Upper lobe of right lung (tissue), 1 donor: ENCODE results near the gene LRRC27. TPM values are rescaled to one million over a fixed set of nuclear protein-coding genes. Genes with fewer than 3 reads are reported as not detected.

Experiments
- ATAC-seq: fragments of 200-7000 bp; cut with Tn5 transposase; one replicate; pipeline ENCODE4 v1.9.1; 2020; ENCODE audit warnings: mild to moderate bottlenecking, moderate library complexity
- DNase-seq: peaks from one replicate; pipeline ENCODE4 v3.0.0-alpha.2; 2020
- H3K27ac ChIP-seq: fragments of 200-600 bp; one replicate; pipeline ENCODE4 v1.8.0; 2022
- H3K27me3 ChIP-seq: fragments of 200-600 bp; one replicate; pipeline ENCODE4 v1.8.0; 2022; ENCODE audit warnings: mild to moderate bottlenecking
- H3K36me3 ChIP-seq: fragments of 200-600 bp; one replicate; pipeline ENCODE4 v1.8.0; 2022
- H3K4me1 ChIP-seq: fragments of 200-600 bp; one replicate; pipeline ENCODE4 v1.8.0; 2022
- H3K4me3 ChIP-seq: fragments of 200-600 bp; one replicate; pipeline ENCODE4 v1.8.0; 2022; ENCODE audit warnings: mild to moderate bottlenecking
- H3K9me3 ChIP-seq: fragments of 200-600 bp; one replicate; pipeline ENCODE4 v1.8.0; 2022
- intact Hi-C: fragments of 100-400 bp; cut with DNase I; formaldehyde crosslinking; loops from one replicate; pipeline ENCODE4 v1.11.0; 2022
- total RNA-seq: library from RNA; stranded (reverse); fragmentation: NEBNext Ultra II Directional; extraction: Animal tissue kit (Norgen Biotek cat#: 25700); gene quantifications from one replicate; pipeline ENCODE4 v1.2.1, GENCODE V29; 2021
- TF ChIP-seq, protein P1 (sequence below): fragments of 200-600 bp; IDR thresholded peaks from one replicate; pipeline ENCODE4 v1.8.0; 2022; ENCODE audit warnings: antibody characterized with exemption
- donor health status: DM: no; HTN: yes; CAD: no; lungs with severe emphysema.

Gene LRRC27
- total RNA-seq, 1 donor from 2014 or later = 6.3 TPM

DNA sequence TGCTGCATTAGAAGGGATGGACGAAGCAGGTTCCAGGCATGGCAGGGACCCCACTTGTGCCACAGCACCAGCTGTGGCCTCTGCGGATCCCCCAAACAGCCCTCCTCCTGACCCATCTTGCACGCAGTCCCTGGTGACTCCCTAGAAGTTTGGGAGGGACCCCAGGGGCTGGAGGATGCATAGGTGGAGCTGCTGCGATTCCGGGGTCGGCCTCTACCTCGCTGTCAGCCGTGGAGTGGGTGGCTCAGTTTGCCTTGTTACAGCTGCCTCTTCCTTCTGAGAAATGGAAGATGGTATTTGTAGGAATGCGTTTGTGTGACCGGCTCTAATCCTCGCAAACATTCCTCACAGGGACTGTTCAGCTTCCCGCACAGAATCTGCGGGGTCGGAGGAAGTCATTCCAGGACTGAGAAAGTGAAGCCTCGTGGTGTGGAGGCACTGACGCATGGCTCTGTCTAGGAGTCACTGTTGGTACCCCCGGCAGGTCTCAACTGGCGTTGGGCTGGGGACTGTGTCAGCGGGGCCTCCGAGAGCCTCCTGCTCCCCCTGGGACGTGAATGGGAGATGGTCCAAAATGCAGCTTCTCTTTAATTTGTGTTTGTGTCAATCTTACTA is 82.5 kb downstream of the LRRC27 start:
- no peaks in the 10 kb centered on the region for H3K9me3 ChIP-seq
- no peak overlapping the region for H3K27ac ChIP-seq
- H3K27me3 ChIP-seq = no peaks in the 10 kb centered on the region
- peaks cover 51% of the 10 kb centered on the region for H3K4me1 ChIP-seq
- no peaks in the 10 kb centered on the region for H3K36me3 ChIP-seq
- ATAC-seq (no peak), DNase-seq (no peak)
- no peak overlapping the region for H3K4me3 ChIP-seq
- TF ChIP-seq, protein P1, sequence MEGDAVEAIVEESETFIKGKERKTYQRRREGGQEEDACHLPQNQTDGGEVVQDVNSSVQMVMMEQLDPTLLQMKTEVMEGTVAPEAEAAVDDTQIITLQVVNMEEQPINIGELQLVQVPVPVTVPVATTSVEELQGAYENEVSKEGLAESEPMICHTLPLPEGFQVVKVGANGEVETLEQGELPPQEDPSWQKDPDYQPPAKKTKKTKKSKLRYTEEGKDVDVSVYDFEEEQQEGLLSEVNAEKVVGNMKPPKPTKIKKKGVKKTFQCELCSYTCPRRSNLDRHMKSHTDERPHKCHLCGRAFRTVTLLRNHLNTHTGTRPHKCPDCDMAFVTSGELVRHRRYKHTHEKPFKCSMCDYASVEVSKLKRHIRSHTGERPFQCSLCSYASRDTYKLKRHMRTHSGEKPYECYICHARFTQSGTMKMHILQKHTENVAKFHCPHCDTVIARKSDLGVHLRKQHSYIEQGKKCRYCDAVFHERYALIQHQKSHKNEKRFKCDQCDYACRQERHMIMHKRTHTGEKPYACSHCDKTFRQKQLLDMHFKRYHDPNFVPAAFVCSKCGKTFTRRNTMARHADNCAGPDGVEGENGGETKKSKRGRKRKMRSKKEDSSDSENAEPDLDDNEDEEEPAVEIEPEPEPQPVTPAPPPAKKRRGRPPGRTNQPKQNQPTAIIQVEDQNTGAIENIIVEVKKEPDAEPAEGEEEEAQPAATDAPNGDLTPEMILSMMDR = no peak
- intact Hi-C loops = no loop called here

DNA sequence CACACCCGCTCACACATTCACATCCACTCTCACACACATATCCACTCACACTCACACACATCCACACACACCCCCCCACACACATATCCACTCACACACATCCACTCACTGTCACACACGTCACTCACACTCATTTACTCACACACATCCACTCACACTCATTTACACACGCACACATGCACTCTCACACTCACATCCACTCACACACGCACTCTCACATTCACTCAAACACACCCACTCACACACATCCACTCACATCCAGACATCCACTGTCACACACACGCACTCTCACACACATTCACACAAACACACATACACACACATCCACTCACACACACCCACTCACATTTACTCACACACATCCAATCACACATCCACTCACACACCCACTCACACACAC is 83.3 kb downstream of the LRRC27 start:
- no peaks in the 10 kb centered on the region for H3K27me3 ChIP-seq
- ATAC-seq (no peak), DNase-seq (no peak)
- intact Hi-C loops = no loop called here
- TF ChIP-seq, protein P1 = no peak
- H3K36me3 ChIP-seq = no peaks in the 10 kb centered on the region
- no peak overlapping the region for H3K27ac ChIP-seq
- H3K9me3 ChIP-seq = no peaks in the 10 kb centered on the region
- H3K4me1 ChIP-seq = peaks cover 57% of the 10 kb centered on the region
- no peak overlapping the region for H3K4me3 ChIP-seq

DNA sequence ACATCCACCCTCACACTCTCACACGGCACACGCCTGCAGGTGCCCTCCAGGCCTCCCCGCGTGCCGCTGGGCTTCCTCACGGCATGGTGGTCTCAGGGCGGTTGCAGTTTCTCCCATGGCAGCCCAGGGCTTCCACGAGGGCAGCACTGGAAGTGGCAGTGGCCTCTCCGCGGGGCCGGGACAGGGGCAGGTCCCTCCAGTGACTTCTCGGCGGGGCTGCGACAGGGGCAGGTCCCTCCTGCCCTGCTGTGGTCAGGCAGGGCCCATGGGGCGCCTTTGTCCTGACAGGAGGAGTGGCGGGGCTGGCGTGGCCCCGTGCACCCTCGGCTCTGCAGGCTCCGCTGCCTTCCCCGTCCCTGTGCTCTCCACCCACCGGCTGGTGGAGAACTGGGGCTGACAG is 84.0 kb downstream of the LRRC27 start:
- peaks cover 59% of the 10 kb centered on the region for H3K4me1 ChIP-seq
- no peaks in the 10 kb centered on the region for H3K27me3 ChIP-seq
- intact Hi-C loops = no loop called here
- no peaks in the 10 kb centered on the region for H3K36me3 ChIP-seq
- H3K27ac ChIP-seq = no peak overlapping the region
- no peak for DNase-seq
- TF ChIP-seq, protein P1 = no peak
- no peak for ATAC-seq
- no peaks in the 10 kb centered on the region for H3K9me3 ChIP-seq
- no peak overlapping the region for H3K4me3 ChIP-seq

DNA sequence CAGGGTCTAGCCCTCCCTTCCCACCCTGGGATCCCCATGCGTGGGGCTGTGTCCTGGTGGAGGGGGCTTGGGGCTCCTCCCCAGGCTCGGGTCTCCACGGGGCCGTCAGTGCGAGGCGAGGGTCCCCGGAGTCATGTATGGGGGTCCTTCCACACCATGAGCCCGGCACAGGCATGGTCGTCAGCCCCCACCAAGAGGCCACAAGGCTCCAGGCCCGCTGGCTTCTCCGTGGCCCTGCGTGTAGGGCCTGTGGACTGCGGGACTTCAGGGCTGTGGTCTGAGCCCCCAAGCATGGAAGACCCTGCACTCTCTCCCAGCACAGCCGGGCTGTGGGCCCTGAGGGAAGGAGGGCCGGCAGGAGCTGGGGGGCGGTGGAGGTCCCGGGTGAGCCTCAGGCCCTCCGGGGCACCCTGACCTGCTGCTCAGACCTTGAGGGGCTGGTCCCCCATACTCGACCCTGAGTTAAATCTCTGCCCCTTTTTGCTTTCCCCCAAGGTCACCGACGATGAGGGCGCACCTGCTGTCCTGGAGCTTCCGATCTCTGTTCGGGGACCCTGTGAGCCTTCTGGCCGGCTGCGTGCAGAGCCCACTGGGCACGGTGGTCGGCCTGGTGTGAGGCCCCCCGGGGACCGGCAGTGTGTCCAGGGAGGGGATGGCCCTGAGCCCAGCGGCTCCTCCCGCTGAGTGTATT is 84.7 kb downstream of the LRRC27 start:
- Histone ChIP-seq H3K27ac (peak overlapping the region; percentile 94), H3K9me3 (no peaks in the 10 kb centered on the region), H3K36me3 (no peaks in the 10 kb centered on the region), H3K27me3 (no peaks in the 10 kb centered on the region), H3K4me1 (peaks cover 59% of the 10 kb centered on the region), H3K4me3 (no peak overlapping the region)
- ATAC-seq (no peak), DNase-seq (no peak)
- intact Hi-C loops = no loop called here
- TF ChIP-seq, protein P1 = no peak

DNA sequence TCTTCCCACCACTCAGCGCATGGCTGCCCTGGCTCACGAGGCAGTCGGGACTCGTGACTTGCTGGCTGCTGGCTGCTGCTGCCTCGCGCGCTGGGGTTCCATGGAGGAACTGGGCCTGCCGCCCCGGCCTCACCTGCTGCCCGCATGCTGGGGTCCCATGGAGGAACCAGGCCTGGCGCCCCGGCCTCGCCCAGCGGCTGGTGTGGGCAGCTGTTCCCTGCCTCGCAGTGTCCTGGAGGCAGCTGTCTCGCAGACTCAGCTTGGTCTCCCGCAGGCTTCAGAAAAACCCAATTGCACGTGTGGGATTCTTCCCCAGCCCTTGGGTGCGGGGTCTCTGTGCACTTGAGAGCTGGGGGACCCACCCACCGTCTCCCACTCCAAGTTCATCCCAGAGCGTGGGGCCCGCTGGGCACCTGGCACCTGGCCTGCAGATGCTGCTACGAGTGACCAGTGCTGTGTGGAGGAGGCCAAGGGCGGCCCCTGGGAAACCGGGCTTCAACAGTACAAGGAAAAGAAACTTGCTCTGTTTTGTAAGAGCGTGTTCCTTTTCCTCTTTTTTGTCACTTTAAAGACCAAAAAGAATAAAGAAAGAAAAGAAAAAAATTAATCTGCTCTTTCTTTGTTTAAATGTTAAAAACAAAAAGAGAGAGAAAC is 85.4 kb downstream of the LRRC27 start:
- intact Hi-C loops = no loop called here
- Histone ChIP-seq H3K27me3 (no peaks in the 10 kb centered on the region), H3K27ac (peak overlapping the region; percentile 94), H3K4me1 (peaks cover 59% of the 10 kb centered on the region), H3K36me3 (no peaks in the 10 kb centered on the region), H3K9me3 (no peaks in the 10 kb centered on the region), H3K4me3 (no peak overlapping the region)
- ATAC-seq (no peak), DNase-seq (no peak)
- TF ChIP-seq, protein P1 = no peak
